Left renal pelvis (tissue), 4 donors: ENCODE results near the gene MAPK12. TPM values are rescaled to one million over a fixed set of nuclear protein-coding genes. Genes with fewer than 3 reads are reported as not detected.

Experiments
- DNase-seq, 4 donors: peaks; one replicate each; pipeline ENCODE4 v3.0.0-alpha.2; 2013; ENCODE audit warnings: low read depth in 4 of 4, low spot score in 3 of 4
- polyA plus RNA-seq, 4 donors: library from polyadenylated mRNA; unstranded; fragments of 120-200 nt; gene quantifications; one replicate each; pipeline ENCODE4 v1.2.1, GENCODE V29; 2013; ENCODE audit not compliant: insufficient read length in 4 of 4

The MAPK12 gene
- polyA plus RNA-seq, 4 donors: 9.7 to 17.7 (median 15.6) TPM

DNA sequence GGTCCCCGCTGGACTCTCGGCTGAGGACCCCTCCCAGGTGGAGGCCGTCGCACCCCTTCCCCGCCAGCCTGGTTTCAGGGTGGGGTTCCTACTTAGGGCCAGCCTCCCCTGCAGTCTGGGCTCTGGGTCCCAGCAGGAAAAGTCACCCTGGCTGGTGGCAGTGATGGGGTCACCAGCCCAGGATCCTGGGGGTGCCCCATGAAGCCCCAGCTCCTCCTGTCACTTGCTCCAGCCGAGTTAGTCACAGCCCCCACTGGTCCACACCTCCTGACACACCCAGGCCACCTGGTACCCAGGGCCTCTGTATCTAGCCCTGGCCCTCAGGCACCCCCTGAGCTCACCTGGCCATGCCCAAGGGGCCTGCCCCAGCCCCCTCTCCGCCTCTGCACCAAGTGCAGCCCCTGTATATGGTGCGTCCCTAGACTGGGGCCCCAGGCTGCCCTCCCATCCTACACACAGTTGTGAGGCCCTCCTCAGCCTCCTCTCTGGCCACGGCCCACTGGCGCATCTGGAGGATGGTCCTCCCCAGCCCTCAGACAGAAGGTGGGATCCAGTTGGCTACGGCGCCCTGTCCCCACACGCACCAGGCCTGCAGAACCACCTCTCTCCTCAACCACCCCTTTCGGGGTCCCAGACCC is 39.3 kb upstream of the MAPK12 start:
- no peak for DNase-seq

DNA sequence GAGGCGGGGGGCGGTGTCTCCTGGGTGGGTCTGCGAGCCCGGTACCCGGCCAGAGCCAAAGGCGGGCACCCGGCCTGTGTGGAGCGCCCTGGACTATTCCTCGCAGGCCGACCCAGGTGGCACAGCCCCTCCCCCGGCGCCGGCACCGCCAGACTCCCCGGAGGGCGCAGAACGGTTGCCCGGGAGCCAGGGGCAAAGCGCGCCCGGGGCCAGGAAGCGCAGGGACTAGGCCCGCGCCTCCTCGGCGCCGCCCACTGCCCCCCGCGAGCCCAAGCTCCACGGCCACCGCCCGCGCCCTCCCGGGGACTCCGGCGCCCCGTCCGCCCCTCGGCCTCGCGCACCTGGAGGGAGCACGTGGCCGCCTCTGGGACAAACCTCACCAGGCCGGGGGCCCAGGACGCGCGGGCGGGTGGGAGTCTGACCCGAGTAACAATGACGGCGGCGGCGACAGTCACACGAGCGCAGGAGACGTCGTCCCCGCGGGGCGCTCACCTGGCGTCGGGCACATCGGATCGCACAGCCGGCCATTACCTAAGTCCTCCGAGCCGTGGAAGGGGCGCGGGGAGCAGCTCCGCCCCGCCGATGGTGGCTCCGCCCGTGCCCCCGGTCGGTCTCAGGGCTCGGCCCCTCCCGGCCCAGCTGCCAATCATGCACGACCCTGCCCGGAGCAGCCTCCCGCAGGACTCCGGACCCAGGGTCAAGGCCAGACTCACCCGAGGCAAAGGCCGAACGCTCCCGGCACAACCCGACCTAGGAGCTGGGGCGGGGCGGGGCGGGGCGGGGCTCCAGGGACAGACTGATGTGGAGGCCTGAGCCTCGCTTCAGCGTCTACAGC is 38.5 kb upstream of the MAPK12 start:
- DNase-seq: no peak

GRCh38 chr22:50298937-50299784 is 37.7 kb upstream of the MAPK12 start:
- DNase-seq: no peak

DNA sequence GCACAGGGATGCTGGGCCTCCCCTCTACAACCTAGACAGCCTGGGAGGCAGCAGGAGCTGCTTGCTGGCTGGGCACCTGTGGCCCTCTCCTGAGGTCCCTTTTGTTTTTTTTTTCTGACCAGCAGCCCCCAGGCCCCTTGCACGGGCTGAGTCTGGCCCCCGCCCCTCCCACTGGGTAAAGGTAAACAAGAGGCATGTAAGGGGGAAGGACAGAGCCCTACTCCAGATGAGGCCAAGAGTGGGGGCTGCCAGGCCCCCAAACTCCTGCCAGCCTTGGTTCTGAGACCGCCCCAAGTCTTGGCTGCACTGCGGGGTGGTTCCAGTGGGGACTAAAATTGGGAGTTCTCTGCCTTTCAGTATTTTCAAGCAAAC is 36.8 kb upstream of the MAPK12 start:
- DNase-seq: no peak

- no peak for DNase-seq
Observed at GRCh38 chr22:50297510-50298265, 36.2 kb upstream of the MAPK12 start.

DNA sequence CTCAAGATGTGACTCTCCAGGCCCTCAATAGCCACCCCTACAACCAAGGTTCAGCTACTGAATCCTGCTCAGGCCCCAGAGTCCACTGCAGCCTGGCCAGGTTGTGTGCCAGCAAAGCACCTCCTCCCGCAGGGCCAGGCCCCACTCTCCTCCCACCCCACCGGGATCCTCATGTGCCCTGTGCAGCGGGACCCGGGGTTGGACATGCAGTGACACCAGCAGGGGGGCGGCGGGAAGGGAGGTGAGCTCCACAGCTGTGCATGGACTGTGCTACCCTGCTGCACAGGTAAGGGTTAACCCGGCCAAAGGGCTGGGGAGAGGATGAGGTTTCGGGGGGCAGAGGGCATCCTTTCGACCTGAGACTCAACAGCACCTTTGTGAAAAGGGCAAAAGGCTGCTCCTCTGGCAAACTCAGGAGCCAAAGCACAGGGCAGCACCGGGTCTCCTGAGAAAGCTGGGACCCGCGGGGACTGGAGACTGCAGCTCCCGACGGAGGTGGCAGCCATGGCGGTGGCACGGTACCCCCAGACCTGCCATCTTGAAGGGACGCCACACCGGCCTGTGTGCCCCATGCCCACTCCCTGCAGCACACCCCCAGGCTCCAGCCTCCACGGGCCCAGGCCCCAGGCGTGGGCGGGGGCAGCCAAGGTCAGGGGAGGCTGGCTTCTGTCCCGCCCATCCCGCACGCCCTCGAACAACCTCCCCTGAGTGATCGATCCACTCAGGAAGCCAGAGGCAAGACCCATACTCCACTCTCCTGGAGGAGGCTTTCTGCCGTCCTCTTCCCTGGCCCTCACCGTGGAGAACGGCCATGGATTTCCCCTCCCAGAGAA is 35.4 kb upstream of the MAPK12 start:
- DNase-seq: no peak

- no peak for DNase-seq
Observed at GRCh38 chr22:50294319-50294656, 32.8 kb upstream of the MAPK12 start.

- peak in 1 of 4 donors; percentile 62 for DNase-seq
Observed at GRCh38 chr22:50293441-50294318, 32.2 kb upstream of the MAPK12 start.

DNA sequence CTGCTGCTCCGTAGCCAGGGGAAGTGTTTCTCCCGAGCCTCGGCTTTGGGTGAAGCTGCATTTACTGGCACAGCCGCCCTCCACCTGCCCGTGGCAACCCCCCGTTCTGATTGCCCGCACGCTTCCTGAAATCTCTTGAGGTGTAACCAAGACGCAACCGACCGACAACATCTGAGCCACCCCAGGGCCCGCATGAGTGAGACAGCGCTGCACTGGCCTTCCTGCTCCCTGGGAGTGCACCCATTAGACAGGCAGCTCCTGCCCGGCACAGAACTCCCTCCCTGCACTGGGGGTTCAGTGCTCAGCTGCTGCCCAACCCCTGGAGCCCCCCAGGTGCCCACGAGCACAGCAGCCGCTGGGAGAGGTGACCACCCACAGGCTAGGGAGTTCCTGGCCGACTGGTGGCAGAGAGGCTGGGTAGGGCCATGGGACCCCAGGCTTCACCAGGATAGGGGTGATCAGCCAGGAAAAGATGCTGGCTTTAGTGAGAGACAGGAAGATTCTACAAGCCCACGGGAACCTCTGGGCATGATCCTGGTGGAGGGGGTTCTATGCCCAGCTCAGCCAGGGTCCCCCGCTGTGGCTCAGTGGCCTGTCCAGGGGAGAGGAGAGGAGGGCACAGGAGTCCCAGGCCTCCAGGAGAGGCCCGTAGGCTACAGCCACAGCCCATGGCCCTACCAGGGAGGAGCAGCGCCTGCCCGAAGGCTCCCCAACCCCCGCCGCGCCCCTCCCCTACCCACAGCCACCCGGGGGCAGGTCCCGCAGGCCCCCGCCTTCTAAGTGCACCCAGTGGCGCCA is 31.4 kb upstream of the MAPK12 start:
- no peak for DNase-seq

DNA sequence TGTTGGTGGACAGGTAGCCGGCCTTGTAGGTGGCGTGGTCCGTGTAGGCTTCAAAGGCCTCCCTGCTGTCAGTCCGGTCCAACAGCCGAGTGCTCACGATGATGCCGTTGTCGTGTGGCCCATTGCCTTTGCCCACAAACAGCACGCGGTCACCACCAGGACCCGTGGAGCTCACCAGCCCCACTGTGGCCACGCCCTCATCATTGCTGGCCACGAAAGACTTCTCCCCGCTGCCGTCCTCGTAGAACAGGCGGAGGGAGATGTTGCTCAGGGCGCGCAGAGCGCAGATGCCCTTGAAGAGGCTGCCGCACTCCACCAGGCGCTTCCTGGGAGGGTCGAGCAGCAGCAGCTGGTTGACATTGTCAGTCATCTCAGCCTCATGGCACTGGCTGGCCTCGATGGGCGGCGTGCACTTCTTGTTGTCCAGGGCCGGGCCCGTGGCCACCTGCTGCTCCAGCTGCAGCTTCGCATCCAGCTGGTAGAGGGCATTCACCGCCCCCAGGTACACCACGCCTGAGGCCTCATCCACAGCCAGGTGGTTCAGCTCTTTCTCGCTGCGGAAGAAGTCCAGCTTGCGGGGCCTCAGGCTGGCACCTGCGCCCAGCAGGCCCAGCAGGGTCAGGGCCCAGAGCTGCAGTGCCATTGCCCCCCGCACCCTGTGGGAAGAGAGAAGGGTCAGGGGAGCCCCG is 28.6 kb upstream of the MAPK12 start:
- no peak for DNase-seq

GRCh38 chr22:50289151-50289941 is 27.9 kb upstream of the MAPK12 start:
- no peak for DNase-seq

GRCh38 chr22:50287731-50288130 is 26.2 kb upstream of the MAPK12 start:
- no peak for DNase-seq

DNA sequence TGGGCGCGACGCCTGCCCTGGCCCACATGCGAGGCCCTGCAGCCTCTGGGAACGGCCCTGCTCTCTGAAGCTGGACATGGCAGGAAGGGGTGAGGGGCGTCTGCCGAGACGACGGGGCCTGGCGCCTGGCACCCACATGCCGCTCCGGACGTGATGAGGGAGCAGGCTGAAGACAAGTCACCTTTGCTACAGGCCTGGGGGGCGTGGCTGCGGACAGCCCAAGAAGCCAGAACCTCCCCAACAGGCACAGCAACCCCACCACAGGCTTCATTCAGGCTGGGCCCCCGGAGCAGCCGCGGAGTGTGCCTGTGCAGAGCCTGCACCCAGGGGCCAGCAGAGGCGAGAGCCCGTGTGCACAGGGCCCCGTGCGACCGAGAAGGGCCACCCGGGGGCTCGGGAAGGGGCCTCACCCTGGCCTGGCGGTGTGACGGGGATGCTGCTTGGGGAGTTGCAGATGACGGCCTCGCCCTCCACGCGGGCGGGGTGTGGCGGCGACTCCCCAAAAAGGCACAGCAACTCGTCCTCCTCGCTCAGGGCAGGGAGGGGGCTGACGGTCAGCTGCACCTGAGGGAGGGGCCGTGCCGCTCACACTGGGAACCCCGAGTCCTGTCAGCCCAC is 25.3 kb upstream of the MAPK12 start:
- DNase-seq: no peak

GRCh38 chr22:50286275-50286674 is 24.8 kb upstream of the MAPK12 start:
- no peak for DNase-seq

- DNase-seq: no peak
Observed at GRCh38 chr22:50285568-50286229, 24.2 kb upstream of the MAPK12 start.

GRCh38 chr22:50284479-50284878 is 23.0 kb upstream of the MAPK12 start:
- no peak for DNase-seq
